NCI-H146 treated with DMSO at 0.1 percent for 48 hours (cell line): Measurements from ENCODE around the gene SARM1.
A peak's percentile ranks its signal among the peaks of the same experiment; 100 is the strongest.
"Not testable (repeated sequence)": the region's sequence is repeated elsewhere in the genome, so short reads cannot be mapped to it uniquely, and the experiment has no call there.

Source experiments
- DNase-seq: peaks from one replicate; lab custom pipeline; 2025; ENCODE audit not compliant: unreplicated experiment; lab: John Stamatoyannopoulos, UW

SARM1 gene

DNA sequence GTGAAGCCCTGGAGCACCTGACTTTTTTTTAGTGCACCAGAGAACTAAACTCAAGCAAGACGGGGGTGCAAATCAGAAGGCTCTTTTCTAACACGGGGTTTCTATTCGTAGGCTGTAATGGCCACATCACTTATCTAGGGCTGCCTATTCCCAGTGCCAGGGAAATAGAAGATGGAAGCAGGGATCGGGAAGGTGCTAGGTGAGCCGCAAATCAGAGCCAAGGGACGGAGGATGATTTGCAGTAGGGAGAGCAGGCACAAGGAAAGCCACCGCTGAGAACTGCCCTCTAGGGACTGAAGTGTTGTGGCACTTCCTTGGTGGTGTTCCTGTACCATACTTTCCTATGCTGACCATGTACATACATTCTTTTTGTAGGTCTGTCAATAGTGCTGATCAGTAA, 42.3 kb downstream of the SARM1 start:
- no peak for DNase-seq

DNA sequence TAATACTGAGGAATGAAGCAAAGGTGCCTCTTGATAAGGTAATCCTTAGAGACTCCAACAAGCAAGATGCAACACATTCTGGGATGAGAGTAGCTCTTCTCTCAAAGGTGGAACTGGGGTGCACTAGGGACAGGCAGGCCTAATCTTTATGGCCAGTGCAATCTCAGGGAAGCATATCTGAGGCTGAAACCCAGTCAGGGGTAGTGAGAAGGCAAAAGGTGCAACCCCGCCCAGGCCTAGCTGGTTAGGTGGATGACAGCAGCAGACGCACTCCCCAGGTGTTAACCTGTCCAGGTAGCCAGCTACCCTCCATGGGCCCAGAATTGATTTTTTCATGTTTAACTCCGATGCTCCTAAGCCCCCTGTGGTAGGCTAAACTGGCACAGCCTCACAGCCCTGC, 44.4 kb downstream of the SARM1 start:
- no peak for DNase-seq

DNA sequence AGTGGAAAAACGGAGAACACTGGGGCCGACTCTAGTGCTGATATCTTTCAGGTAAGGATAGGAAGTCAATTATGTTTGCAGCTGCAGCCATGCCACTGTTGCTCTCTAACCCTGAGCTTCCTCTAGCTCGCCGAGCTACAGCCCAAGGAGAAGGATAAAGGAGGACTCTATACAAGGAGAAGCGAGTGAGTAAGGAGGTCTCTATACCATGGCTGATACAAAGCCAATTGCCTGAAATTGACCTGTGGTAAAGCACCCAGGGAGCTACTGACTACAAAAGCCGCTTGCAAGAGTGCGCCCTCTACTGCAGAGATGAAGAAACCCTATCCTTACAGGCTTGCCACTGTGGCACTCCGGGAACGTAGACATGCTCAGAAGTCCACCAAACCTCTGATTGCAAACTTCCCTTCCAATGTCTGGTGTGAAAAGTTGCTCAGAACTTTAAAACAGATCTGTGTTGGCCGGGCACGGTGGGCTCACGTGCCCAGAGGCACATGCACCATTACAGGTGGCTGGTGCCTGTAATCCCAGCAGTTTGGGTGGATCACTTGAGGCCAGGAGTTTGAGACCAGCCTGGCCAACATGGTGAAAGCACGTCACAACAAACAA, 45.3 kb downstream of the SARM1 start:
- peak; percentile 77 for DNase-seq

DNA sequence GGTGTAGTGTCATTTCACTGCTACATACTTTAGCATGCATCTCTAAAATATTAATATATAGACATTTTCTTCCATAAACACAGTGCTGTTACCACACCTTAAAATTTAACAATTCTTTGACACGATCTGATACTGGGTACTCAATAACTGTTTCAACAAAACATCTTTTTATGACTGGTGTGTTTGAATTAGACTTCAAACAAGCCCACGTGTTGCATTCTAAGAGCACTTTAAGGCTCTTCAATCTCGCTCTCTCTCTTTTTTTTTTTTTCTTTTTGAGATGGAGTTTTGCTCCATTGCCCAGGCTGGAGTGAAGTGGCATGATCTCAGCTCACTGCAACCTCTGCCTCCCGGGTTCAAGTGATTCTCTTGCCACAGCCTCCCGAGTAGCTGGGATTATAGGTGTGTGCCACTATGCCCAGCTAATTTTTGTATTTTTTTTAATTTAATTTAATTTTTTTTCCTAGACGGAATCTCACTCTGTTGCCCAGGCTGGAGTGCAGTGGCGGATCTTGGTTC, 50.4 kb downstream of the SARM1 start:
- no peak for DNase-seq

DNA sequence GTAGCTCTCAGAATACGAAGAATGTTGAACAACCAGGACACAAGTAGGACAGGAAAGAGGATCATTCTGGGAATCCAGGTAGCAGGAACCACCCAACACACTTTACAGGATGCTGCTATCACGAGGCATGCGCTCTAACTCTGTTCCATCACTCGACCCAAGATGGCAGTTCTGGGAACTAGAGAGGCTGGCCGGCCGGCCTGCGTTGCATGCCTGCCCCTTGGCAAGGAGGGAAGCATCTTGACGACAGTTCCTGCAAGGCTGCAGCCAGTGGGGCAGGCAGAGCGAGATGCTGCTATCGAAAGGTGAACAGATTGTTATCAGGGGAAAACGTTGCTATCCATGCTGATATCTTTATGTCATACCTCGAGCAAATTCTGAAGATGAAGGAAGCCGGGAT, 53.7 kb downstream of the SARM1 start:
- no peak for DNase-seq

DNA sequence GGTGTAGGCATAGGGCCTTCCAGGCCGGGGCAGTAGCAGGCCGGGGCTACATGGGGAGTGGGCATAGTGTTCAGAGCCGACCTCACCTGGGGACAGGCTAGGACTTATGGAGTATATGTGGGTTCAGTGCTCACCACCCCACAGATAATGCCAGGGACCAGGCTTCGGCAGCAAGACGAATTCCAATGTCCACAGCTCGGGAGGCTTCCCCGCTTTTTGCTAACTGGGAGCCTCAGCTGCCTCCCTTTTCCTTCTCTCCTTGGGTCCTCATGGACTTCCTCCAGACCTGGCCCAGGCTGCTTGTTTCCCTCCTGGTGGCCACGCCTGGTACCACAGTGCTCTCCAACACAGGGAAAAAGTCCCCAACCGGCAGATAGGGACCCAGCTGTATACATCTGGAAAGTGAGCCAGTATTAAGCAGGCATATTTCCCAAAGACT, 54.6 kb downstream of the SARM1 start:
- DNase-seq = no peak

DNA sequence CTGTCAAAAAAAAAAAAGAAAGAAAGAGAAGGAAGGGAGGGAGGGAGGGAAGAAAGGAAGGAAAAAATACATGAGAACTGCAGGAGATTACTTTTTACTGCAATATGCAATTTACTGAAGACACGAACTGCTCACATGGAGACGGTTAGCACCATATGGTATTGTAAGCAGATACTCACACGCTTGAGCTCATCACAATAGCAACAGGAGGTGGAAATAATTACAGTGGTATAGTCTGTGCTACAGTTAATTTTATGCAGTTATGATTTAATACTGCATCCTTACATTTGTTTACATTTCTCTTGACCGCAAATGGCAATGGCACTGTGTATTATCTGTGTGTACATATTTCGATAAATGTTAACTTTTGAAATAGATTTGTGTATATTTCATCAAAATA, 55.9 kb downstream of the SARM1 start:
- peak; percentile 59 for DNase-seq

DNA sequence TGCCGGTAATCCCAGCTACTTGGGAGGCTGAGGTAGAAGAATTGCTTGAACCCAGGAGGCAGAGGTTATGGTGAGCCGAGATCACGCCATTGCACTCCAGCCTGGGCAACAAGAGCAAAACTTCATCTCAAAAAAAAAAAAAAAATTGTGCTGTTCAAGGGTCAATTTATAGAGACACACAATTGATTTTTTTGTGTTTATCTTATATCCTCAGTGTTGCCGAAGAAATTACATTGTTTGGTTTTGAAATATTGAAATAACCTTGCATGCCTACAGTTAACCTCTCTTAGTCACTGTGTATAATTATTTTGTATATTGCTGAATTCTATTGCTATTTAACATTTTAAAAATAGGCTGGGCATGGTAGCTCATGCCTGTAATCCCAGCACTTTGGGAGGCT, 56.5 kb downstream of the SARM1 start:
- not testable (repeated sequence) for DNase-seq

DNA sequence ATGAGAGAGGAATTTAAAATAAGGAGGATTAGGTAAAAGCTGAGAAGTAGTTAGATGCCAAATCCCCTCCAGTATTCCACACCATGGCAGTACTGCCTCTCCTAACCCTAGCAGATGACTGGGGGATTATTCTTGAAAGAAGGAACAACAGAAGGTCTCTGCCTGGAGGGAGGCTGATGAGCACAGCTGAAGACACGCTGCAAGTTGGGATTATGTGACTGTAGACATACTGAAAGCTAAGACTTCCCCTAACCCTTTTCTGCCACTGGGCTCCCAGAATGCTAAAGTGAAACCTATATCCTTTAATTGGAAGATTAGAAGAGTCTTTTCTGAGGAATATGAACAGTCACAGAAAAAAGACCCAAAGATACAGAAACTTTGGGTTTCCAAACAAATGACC, 62.2 kb downstream of the SARM1 start:
- no peak for DNase-seq

DNA sequence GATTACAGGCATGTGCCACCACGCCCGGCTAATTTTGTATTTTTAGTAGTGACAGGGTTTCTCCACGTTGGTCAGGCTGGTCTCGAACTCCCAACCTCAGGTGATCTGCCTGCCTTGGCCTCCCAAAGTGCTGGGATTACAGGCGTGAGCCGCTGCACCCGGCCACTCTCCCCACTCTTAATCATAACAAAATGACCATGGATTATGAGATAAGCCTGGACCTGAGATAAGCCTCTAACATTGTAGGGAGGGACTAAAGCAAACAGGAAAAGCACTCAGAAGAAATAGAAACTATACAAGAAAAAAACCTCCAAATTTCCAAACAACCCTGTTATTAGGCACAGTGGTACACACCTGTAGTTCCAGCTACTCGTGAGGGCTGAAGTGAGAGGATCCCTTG, 62.8 kb downstream of the SARM1 start:
- DNase-seq = not testable (repeated sequence)

DNA sequence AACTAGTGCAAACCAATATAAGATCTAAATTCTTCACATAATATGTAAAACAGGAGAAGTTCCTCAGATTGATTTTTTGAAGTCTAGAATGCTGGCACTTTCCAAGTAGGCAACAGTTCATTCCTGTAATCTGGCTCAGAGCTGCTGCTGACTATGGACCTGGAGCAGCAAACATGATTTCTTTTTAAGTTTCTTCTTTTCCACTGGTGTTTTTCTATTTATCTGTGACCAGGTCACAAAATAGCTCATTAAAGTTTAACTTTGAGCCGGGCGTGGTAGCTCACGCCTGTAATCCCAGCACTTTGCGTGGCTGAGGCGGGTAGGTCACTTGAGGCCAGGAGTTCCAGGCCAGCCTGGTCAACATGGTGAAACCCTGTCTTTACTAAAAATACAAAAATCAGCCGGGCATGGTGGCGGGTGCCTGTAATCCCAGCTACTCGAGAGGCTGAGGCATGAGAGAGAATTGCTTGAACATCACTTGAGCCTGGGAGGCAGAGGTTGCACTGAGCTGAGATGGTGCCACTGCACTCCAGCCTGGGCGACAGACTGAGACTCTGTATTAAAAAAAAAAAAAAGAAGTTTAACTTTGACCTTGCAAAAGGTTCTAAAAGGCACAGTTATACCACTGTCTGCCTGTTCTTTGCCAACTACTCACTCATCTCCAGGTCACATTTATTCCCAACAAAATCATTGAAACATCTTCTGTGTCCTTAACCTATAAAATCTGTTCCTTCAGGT, 72.6 kb downstream of the SARM1 start:
- no peak for DNase-seq

DNA sequence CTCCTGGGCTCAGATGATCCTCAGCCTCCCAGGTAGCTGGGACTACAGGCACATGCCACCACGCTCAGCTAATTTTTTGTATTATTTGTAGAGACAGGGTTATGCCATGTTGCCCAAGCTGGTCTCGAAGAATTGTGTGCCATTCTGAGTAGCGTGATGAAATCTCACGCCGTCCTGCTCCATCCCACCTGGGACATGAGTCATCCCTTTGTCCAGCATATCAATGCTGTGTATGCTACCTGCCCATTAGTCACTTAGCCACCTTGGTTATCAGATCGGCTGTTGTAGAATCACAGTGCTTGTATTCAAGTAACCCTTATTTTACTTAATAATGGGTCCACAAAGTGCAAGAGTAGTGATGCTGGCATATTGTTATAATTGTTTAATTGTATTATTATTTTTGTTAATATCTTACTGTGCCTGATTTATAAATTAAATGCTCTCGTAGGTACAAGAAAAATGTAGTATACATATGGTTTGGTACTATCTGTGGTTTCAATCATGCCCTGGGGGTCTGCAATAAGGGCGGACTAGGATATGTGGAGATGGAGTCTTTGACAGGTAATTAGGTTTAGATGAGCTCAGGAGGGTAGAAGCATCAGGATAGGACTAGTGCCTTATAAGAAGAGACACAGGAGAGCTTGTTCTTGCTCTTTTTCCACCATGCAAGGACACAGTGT, 75.4 kb downstream of the SARM1 start:
- DNase-seq = no peak

DNA sequence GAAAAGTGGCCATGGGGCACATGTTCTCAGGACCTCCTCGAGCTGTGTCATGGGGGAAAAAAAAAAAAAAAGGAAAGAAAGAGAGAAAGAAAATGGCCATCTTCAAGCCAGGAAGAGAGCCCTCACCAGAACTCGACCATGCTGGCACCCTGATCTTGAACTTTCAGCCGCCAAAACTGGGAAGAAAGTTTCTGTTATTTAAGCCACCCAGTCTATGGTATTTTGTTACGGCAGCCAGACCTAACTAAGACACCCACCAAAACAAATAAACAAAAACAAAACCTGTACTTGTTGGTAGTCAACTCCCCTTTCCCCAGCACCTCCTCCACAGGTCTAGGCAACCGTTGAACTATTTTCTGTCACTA, 75.9 kb downstream of the SARM1 start:
- no peak for DNase-seq

DNA sequence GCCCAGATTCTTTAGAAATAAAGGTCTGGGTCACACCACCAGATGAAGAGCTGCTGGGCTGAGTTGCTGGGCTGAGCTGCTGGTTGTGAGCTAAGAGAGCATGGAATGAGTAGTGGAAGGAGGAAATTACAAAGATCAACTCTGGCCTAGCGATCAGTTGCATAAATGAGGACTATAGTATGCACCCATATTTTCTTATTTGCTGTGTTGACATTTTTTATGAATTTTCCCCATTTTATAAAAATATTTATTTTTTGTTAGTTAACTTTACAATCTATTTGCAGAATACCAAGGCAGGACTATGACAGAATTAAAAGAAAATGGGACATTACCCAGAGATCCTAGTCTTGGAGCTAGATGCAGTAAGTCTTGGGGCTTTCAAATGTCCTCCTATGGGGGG, 78.4 kb downstream of the SARM1 start:
- no peak for DNase-seq
